HCT116 (cell line): ENCODE results near the gene ASB3.

ENCODE experiments used
- EGR1 ChIP-seq: IDR thresholded peaks from 2 replicates; pipeline ENCODE4 v1.6.1; 2012; ENCODE audit warnings: low read depth
- EZH2 ChIP-seq: fragments of 200-600 bp; sonication (generic); IDR thresholded peaks from 2 replicates; pipeline ENCODE4 v1.6.1; 2017; ENCODE audit warnings: antibody characterized with exemption, mixed run types
- POLR2A ChIP-seq: IDR thresholded peaks from 2 replicates; pipeline ENCODE4 v1.7.0; 2011; ENCODE audit warnings: borderline replicate concordance; ENCODE audit not compliant: insufficient read depth, insufficient read length; ENCODE audit errors: extremely low read depth
- POLR2AphosphoS5 ChIP-seq: IDR thresholded peaks from 2 replicates; pipeline ENCODE4 v1.6.1; 2011; ENCODE audit warnings: mild to moderate bottlenecking, low read depth, low read length, moderate library complexity
- ZNF274 ChIP-seq: fragments of 200-500 bp; sonication (Bioruptor generic); IDR thresholded peaks from 2 replicates; pipeline ENCODE4 v1.6.1; 2014; ENCODE audit warnings: mild to moderate bottlenecking, low read depth, low read length, inconsistent platforms
- TF ChIP-seq, protein P1 (sequence below), 3 experiments: fragments of 200-600 bp in 1 of 3; sonication (generic) in 1 of 3; IDR thresholded peaks in 2 of 3; conservative IDR thresholded peaks in 1 of 3; 2 replicates each; pipeline ENCODE4 v1.5.1; 2012 to 2017; ENCODE audit warnings: low read depth in 2 of 3, low read length in 2 of 3, antibody characterized with exemption in 1 of 3, borderline replicate concordance in 1 of 3, control low read depth in 1 of 3, mild to moderate bottlenecking in 1 of 3, mixed read lengths in 1 of 3, mixed run types in 1 of 3, moderate library complexity in 1 of 3; ENCODE audit not compliant: insufficient read depth in 1 of 3
- TF ChIP-seq, protein P2 (sequence below): IDR thresholded peaks from 2 replicates; pipeline ENCODE4 v1.6.1; 2012

GRCh38 chr2:53701221-53701620, 85.5 kb downstream of the ASB3 start:
- TF ChIP-seq EZH2 = no peak
- TF ChIP-seq, protein P1, sequence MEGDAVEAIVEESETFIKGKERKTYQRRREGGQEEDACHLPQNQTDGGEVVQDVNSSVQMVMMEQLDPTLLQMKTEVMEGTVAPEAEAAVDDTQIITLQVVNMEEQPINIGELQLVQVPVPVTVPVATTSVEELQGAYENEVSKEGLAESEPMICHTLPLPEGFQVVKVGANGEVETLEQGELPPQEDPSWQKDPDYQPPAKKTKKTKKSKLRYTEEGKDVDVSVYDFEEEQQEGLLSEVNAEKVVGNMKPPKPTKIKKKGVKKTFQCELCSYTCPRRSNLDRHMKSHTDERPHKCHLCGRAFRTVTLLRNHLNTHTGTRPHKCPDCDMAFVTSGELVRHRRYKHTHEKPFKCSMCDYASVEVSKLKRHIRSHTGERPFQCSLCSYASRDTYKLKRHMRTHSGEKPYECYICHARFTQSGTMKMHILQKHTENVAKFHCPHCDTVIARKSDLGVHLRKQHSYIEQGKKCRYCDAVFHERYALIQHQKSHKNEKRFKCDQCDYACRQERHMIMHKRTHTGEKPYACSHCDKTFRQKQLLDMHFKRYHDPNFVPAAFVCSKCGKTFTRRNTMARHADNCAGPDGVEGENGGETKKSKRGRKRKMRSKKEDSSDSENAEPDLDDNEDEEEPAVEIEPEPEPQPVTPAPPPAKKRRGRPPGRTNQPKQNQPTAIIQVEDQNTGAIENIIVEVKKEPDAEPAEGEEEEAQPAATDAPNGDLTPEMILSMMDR (IDR thresholded peaks at IDR 0.05 in 2 of 3, conservative IDR thresholded peaks at IDR 0.05 in 1 of 3; ENCODE audit: borderline replicate concordance in 1 of 3, insufficient read depth in 1 of 3, low read depth in 2 of 3, low read length in 2 of 3) = no peak
- TF ChIP-seq ZNF274 = no peak
- TF ChIP-seq, protein P2, sequence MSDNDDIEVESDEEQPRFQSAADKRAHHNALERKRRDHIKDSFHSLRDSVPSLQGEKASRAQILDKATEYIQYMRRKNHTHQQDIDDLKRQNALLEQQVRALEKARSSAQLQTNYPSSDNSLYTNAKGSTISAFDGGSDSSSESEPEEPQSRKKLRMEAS = no peak
- no peak for TF ChIP-seq POLR2AphosphoS5
- no peak for TF ChIP-seq EGR1
- no peak for TF ChIP-seq POLR2A
